22Rv1 (cell line): Measurements from ENCODE around the gene TMEM147.

Experiments used
- H3K27ac ChIP-seq: fragments of 450-650 bp; 2 replicates; pipeline ENCODE4 v1.5.1; 2017
- ZFX ChIP-seq: fragments of 450-650 bp; IDR thresholded peaks from 2 replicates; pipeline ENCODE4 v1.6.1; 2017; ENCODE audit warnings: antibody characterized with exemption, borderline replicate concordance
- TF ChIP-seq, protein P1 (sequence below): fragments of 450-650 bp; IDR thresholded peaks from 2 replicates; pipeline ENCODE4 v1.5.1; 2017; ENCODE audit warnings: mild to moderate bottlenecking

Gene TMEM147

DNA sequence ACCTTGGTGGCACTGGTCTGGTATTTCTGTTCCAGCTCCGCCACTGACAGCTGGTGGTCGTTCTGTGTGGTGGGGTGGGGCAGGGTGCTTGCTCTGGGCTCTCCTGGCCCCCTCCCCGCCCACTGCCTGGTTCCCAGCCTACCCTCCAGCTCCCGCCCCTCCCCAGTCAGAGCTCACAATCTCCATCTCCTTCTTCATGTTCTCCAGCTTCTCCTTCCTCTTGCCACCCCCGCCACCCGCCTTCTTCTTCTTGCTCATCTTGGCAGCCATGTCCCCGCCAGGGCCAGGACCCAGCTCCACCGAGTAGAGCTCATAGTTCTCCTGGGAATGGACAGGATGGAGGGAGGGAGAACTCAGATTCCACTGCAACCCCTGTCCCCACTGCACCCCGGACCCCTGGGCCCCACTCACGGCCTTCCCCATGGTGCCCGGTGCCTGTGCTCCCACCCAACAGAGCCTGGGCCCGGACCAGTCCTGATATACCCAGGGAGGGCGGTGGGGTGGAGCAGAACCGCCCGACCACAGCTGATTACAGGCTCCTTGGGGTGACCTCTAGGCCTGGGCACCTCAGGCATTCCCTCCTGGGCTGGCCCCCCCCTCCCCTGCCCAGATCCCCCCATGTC is 17.9 kb downstream of the TMEM147 start, which contains the start of gene ATP4A:
Gene ATP4A (minus strand): TSS at position 452 of the 623 bp plus-strand sequence. CDS start 29 bp downstream, at position 423.
- TF ChIP-seq, protein P1, sequence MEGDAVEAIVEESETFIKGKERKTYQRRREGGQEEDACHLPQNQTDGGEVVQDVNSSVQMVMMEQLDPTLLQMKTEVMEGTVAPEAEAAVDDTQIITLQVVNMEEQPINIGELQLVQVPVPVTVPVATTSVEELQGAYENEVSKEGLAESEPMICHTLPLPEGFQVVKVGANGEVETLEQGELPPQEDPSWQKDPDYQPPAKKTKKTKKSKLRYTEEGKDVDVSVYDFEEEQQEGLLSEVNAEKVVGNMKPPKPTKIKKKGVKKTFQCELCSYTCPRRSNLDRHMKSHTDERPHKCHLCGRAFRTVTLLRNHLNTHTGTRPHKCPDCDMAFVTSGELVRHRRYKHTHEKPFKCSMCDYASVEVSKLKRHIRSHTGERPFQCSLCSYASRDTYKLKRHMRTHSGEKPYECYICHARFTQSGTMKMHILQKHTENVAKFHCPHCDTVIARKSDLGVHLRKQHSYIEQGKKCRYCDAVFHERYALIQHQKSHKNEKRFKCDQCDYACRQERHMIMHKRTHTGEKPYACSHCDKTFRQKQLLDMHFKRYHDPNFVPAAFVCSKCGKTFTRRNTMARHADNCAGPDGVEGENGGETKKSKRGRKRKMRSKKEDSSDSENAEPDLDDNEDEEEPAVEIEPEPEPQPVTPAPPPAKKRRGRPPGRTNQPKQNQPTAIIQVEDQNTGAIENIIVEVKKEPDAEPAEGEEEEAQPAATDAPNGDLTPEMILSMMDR: no peak
- no peak for TF ChIP-seq ZFX
- H3K27ac ChIP-seq: no peak within 1 kb of the TSS

- no peak overlapping the region for H3K27ac ChIP-seq
- TF ChIP-seq ZFX: no peak
- TF ChIP-seq, protein P1: no peak
Measured at GRCh38 chr19:35565016-35565856, 19.8 kb downstream of the TMEM147 start.

DNA sequence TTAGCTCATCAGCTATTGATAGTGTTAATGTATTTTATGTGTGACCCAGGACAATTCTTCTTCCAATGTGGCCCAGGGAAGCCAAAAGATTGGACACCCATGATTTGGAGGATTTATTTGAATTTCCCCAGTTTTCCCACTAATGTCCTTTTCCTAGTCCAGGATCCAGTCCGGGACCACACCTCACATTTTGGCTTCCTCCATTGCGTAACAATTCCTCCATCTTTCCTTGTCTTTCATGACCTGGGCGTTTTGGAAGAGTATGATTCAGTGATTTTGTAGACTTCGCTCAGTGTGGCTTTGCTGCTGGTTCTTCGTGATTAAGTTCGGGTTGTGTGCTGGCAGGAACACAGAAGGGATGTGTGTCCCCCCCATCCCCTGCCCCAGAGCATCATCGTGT is 21.3 kb downstream of the TMEM147 start:
- no peak overlapping the region for H3K27ac ChIP-seq
- TF ChIP-seq ZFX: no peak

GRCh38 chr19:35569281-35569781 is 23.9 kb downstream of the TMEM147 start:
- TF ChIP-seq ZFX: no peak
- TF ChIP-seq, protein P1: no peak
- no peak overlapping the region for H3K27ac ChIP-seq

- no peak overlapping the region for H3K27ac ChIP-seq
- TF ChIP-seq, protein P1: no peak
- no peak for TF ChIP-seq ZFX
Measured at GRCh38 chr19:35571406-35571965, 26.1 kb downstream of the TMEM147 start.

GRCh38 chr19:35577918-35578317 is 32.5 kb downstream of the TMEM147 start:
- no peak overlapping the region for H3K27ac ChIP-seq
- TF ChIP-seq, protein P1: no peak
- no peak for TF ChIP-seq ZFX

- no peak overlapping the region for H3K27ac ChIP-seq
- TF ChIP-seq ZFX: no peak
- TF ChIP-seq, protein P1: no peak
Measured at GRCh38 chr19:35578707-35579106, 33.3 kb downstream of the TMEM147 start.
